Muscle layer of colon (tissue), 2 donors: Measurements from ENCODE around the gene NXN.

Experiments used
- H3K27ac ChIP-seq: one replicate; pipeline ENCODE4 v1.7.0; 2013; ENCODE audit warnings: low read depth, mild to moderate bottlenecking, low read length, moderate library complexity
- H3K27me3 ChIP-seq, 2 donors: one replicate each; pipeline ENCODE4 v1.7.0; 2013; ENCODE audit warnings: low read length in 2 of 2, mild to moderate bottlenecking in 2 of 2; ENCODE audit not compliant: insufficient read depth in 2 of 2, control insufficient read depth in 1 of 2
- H3K36me3 ChIP-seq: one replicate; pipeline ENCODE4 v1.7.0; 2013; ENCODE audit warnings: mild to moderate bottlenecking, low read length; ENCODE audit not compliant: insufficient read depth
- H3K4me1 ChIP-seq: one replicate; pipeline ENCODE4 v1.7.0; 2013; ENCODE audit warnings: mild to moderate bottlenecking, low read length; ENCODE audit not compliant: insufficient read depth
- H3K4me3 ChIP-seq, 2 donors: one replicate each; pipeline ENCODE4 v1.7.0; 2013; ENCODE audit warnings: low read length in 2 of 2, low read depth in 1 of 2, mild to moderate bottlenecking in 1 of 2, moderate library complexity in 1 of 2
- H3K9ac ChIP-seq: one replicate; pipeline ENCODE4 v1.7.0; 2013; ENCODE audit warnings: low read length
- H3K9me3 ChIP-seq: one replicate; pipeline ENCODE4 v1.7.0; 2013; ENCODE audit warnings: mild to moderate bottlenecking, low read length
- donor health status: abdominal sarcoma.
- donor health status: Adenocarcinoma of cecum.

Gene NXN

GRCh38 chr17:888998-889441, 90.6 kb downstream of the NXN start:
- peak overlapping the region; percentile 78 for H3K27ac ChIP-seq
- H3K36me3 ChIP-seq = no peaks in the 10 kb centered on the region
- H3K4me1 ChIP-seq = peaks cover 45% of the 10 kb centered on the region

GRCh38 chr17:887551-888209, 91.9 kb downstream of the NXN start:
- Histone ChIP-seq H3K9ac (no peak overlapping the region), H3K4me1 (peaks cover 55% of the 10 kb centered on the region), H3K27me3 (no peaks in the 10 kb centered on the region), H3K36me3 (no peaks in the 10 kb centered on the region), H3K9me3 (no peaks in the 10 kb centered on the region), H3K4me3 (no peak overlapping the region), H3K27ac (peak overlapping the region; percentile 95)

More at GRCh38 chr17:888998-889441, 90.6 kb downstream of the NXN start:
- H3K9me3 ChIP-seq = no peaks in the 10 kb centered on the region
- no peaks in the 10 kb centered on the region for H3K27me3 ChIP-seq
- no peak overlapping the region for H3K9ac ChIP-seq
- no peak overlapping the region for H3K4me3 ChIP-seq

DNA sequence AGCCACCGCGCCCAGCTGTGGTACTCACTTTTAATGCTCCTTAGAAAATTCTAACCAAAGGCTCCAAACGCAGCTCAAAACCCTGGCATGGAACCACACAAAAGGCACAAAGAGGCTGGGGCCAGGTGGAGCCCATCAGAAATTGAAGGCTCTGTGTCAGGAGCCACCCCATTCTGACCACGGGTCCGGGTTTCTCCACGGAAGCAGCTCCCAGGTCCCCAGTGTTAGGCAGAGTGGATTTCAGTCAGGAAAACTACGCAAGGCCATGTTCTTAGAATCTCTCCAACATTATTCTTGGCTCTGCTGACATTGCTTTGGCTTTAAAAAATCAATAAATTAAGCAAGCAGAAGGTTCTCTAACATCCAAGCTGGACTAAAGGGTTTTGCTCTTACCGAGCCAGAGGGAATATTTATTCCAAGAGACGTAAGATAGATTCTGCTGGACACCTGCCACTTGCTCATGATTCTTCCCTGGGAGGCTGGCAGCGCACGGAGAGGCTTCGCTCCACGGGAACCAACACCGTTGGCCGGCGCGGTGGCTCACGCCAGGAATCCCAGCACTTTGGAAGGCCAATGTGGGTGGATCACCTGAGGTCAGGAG, 93.5 kb downstream of the NXN start:
- Histone ChIP-seq H3K9me3 (no peaks in the 10 kb centered on the region), H3K27me3 (no peaks in the 10 kb centered on the region), H3K27ac (peak overlapping the region; percentile 95), H3K9ac (no peak overlapping the region), H3K36me3 (no peaks in the 10 kb centered on the region), H3K4me1 (peaks cover 61% of the 10 kb centered on the region), H3K4me3 (no peak overlapping the region)

GRCh38 chr17:883586-883962, 96.0 kb downstream of the NXN start:
- Histone ChIP-seq H3K4me1 (peaks cover 74% of the 10 kb centered on the region), H3K27me3 (no peaks in the 10 kb centered on the region), H3K27ac (peak overlapping the region; percentile 84)

GRCh38 chr17:882827-883585, 96.6 kb downstream of the NXN start:
- Histone ChIP-seq H3K9me3 (no peaks in the 10 kb centered on the region), H3K4me1 (peaks cover 69% of the 10 kb centered on the region), H3K9ac (no peak overlapping the region), H3K27me3 (no peaks in the 10 kb centered on the region), H3K36me3 (no peaks in the 10 kb centered on the region), H3K27ac (peak overlapping the region; percentile 84), H3K4me3 (peak overlapping the region in 1 of 2 donors; percentile 32)

More at GRCh38 chr17:883586-883962, 96.0 kb downstream of the NXN start:
- no peak overlapping the region for H3K4me3 ChIP-seq
- no peak overlapping the region for H3K9ac ChIP-seq
- H3K9me3 ChIP-seq = no peaks in the 10 kb centered on the region
- no peaks in the 10 kb centered on the region for H3K36me3 ChIP-seq

- H3K27me3 ChIP-seq = no peaks in the 10 kb centered on the region
- H3K9me3 ChIP-seq = no peaks in the 10 kb centered on the region
- peak overlapping the region; percentile 73 for H3K27ac ChIP-seq
- no peak overlapping the region for H3K9ac ChIP-seq
- H3K4me1 ChIP-seq = peaks cover 62% of the 10 kb centered on the region
- H3K4me3 ChIP-seq = no peak overlapping the region
- no peaks in the 10 kb centered on the region for H3K36me3 ChIP-seq
These were observed 97.8 kb downstream of the NXN start for GRCh38 chr17:881778-882177.

DNA sequence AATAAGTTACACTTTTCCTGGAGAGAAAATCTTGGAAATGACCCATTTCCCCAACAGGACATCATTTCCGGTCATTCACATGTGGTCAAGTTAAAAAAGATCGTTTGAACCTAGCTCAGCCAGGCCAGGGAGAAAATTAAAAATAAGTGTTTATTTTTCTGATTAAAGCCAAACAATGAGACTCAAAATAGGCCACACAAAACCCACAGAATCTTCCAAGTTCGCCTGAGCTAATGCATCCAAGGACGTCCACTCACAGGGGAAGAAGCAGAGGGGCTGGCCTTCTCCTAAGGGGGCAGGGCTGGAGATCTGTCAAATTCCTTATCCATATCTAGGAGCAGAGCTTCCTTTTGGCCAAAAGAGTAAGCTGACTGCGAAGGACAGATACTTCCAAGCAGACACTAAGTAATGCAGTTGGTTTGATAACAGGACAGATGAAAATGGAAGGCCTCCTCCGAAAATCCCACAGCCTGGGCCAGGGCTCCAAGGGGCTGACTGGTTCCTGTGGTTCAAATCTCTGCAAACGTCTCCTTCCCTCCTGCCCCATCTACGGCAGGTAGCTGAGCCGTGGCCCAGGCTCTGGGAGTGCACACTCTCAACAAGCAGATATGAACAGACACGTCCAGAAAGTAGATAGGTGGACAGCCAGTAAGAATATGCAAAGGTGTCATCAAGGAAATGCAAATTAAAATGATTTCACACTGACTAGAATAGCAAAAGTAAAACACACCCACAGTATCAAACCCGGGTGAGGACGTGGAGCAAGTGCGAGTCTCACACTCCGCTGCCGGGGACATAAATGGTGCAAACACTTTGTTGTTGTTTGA, 98.9 kb downstream of the NXN start:
- no peak overlapping the region for H3K4me3 ChIP-seq
- H3K27me3 ChIP-seq = no peaks in the 10 kb centered on the region
- H3K4me1 ChIP-seq = peaks cover 56% of the 10 kb centered on the region
- H3K36me3 ChIP-seq = no peaks in the 10 kb centered on the region
- H3K9me3 ChIP-seq = no peaks in the 10 kb centered on the region
- peak overlapping the region; percentile 12 for H3K9ac ChIP-seq
- peak overlapping the region; percentile 73 for H3K27ac ChIP-seq

DNA sequence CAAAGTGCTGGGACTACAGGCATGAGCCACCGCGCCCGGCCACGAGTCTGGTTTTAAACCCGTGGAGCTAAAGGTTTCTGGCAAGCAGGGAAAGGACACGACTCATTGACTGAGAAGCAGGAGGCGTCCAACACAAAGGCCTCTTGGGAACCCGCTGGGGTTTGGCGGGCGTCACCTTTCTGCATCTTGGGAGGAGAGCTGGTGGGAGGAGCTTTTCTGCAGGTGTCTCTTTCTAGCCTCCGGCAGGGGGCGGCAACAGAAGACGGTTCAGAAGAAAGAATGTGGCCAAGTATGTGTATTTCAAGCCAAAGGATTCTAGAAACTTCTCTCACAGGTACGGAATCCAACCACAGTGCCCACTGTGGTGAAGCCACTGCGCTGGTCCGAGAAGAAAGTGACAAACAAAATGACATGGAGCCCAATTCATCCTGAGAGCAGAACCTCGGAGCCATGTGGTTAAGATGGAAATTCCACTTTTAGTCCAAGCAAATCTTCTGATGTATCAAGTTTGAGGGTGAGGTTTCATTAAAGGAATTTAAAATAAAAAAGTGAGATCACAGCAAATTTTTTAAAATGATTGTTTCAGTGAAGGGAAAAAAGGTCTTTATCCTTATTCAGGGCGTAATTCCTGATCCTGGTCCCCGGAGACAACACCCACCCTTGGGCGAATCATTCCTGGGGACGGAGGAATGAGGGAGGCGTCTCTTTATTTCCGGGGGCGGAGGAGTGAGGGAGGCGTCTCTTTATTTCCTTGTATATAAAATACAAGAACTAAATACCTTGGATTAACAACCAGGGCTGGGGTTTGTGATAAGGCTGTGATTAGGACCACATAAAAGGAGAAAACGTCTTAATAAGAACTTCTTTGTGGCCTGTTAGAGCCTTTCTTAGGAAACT, 99.8 kb downstream of the NXN start:
- no peaks in the 10 kb centered on the region for H3K9me3 ChIP-seq
- peak overlapping the region; percentile 9 for H3K9ac ChIP-seq
- H3K36me3 ChIP-seq = no peaks in the 10 kb centered on the region
- no peaks in the 10 kb centered on the region for H3K27me3 ChIP-seq
- no peak overlapping the region for H3K4me3 ChIP-seq
- H3K4me1 ChIP-seq = peaks cover 49% of the 10 kb centered on the region
- H3K27ac ChIP-seq = peak overlapping the region; percentile 73

- no peaks in the 10 kb centered on the region for H3K27me3 ChIP-seq
- no peaks in the 10 kb centered on the region for H3K36me3 ChIP-seq
- H3K4me3 ChIP-seq = no peak overlapping the region
- peaks cover 34% of the 10 kb centered on the region for H3K4me1 ChIP-seq
- H3K9ac ChIP-seq = no peak overlapping the region
- no peaks in the 10 kb centered on the region for H3K9me3 ChIP-seq
- H3K27ac ChIP-seq = no peak overlapping the region
These were observed 101.9 kb downstream of the NXN start for GRCh38 chr17:877630-878029.

- Histone ChIP-seq H3K9ac (no peak overlapping the region), H3K9me3 (no peaks in the 10 kb centered on the region), H3K36me3 (no peaks in the 10 kb centered on the region), H3K4me3 (no peak overlapping the region), H3K4me1 (peaks cover 39% of the 10 kb centered on the region), H3K27me3 (no peaks in the 10 kb centered on the region), H3K27ac (no peak overlapping the region)
These were observed 103.3 kb downstream of the NXN start for GRCh38 chr17:876272-876671.
